ENCODE results near the gene ZBTB38. TPM values are rescaled to one million over a fixed set of nuclear protein-coding genes. Genes with fewer than 3 reads are reported as not detected.

Gene ZBTB38
- total and polyA plus RNA-seq, 2 of the 13 experiments (the other 11 are each of a cell fraction or from before 2014, with no cell fraction given), result 26.8 to 51.7 TPM

GRCh38 chr3:141368062-141368924 is at the start of gene ZBTB38 (continued):
- TF ChIP-seq LRRFIP1 (CRISPR knock-in tag; conservative IDR thresholded peaks at IDR 0.05) (no peak), POGZ (CRISPR knock-in tag; IDR thresholded peaks at IDR 0.05) (peak; percentile 94), PPARG (CRISPR knock-in tag; conservative IDR thresholded peaks at IDR 0.05) (peak; percentile 50; the same call in 1 of the 2 replicates), EED (CRISPR knock-in tag; IDR thresholded peaks at IDR 0.05) (peak; percentile 48; the same call in 1 of the 2 replicates), ZFP36L1 (CRISPR knock-in tag; IDR thresholded peaks at IDR 0.05) (no peak), RARA (CRISPR knock-in tag; IDR thresholded peaks at IDR 0.05) (peak; percentile 91), SNAPC5 (CRISPR knock-in tag; IDR thresholded peaks at IDR 0.05; ENCODE audit: borderline replicate concordance) (no peak), EZH2 (conservative IDR thresholded peaks at IDR 0.05; ENCODE audit: low read depth, low read length) (no peak), SIX4 (CRISPR knock-in tag; IDR thresholded peaks at IDR 0.05) (peak; percentile 74; the same call in 1 of the 2 replicates), ZNF709 (CRISPR knock-in tag; IDR thresholded peaks at IDR 0.05) (peak; percentile 91), IKZF4 (CRISPR knock-in tag; IDR thresholded peaks at IDR 0.05; ENCODE audit: borderline replicate concordance, low read depth, not compliant biosample characterization) (peak; percentile 34), RAD21 (CRISPR knock-in tag; IDR thresholded peaks at IDR 0.05) (peak; percentile 38; the same call in 1 of the 2 replicates), ZKSCAN5 (CRISPR knock-in tag; IDR thresholded peaks at IDR 0.05) (peak; percentile 84), PHF8 (CRISPR knock-in tag; IDR thresholded peaks at IDR 0.05) (peak; percentile 71), ZNF770 (CRISPR knock-in tag; IDR thresholded peaks at IDR 0.05) (peak; percentile 59; the same call in 1 of the 2 replicates), CBX5 (CRISPR knock-in tag; IDR thresholded peaks at IDR 0.05; ENCODE audit: borderline replicate concordance) (peak; percentile 86; the same call in 1 of the 2 replicates), EEA1 (CRISPR knock-in tag; IDR thresholded peaks at IDR 0.05; ENCODE audit: borderline replicate concordance) (no peak), ETV6 (CRISPR knock-in tag; conservative IDR thresholded peaks at IDR 0.05) (peak; percentile 50; the same call in 1 of the 2 replicates)
- TF ChIP-seq, protein P1, sequence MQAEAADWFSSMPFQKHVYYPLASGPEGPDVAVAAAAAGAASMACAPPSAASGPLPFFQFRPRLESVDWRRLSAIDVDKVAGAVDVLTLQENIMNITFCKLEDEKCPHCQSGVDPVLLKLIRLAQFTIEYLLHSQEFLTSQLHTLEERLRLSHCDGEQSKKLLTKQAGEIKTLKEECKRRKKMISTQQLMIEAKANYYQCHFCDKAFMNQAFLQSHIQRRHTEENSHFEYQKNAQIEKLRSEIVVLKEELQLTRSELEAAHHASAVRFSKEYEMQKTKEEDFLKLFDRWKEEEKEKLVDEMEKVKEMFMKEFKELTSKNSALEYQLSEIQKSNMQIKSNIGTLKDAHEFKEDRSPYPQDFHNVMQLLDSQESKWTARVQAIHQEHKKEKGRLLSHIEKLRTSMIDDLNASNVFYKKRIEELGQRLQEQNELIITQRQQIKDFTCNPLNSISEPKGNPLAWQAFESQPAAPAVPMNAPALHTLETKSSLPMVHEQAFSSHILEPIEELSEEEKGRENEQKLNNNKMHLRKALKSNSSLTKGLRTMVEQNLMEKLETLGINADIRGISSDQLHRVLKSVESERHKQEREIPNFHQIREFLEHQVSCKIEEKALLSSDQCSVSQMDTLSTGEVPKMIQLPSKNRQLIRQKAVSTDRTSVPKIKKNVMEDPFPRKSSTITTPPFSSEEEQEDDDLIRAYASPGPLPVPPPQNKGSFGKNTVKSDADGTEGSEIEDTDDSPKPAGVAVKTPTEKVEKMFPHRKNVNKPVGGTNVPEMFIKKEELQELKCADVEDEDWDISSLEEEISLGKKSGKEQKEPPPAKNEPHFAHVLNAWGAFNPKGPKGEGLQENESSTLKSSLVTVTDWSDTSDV (CRISPR knock-in tag; IDR thresholded peaks at IDR 0.05), result 0 out of 2 replicates have a peak, but pooled peaks have one; percentile 45
- TF ChIP-seq, protein P2, sequence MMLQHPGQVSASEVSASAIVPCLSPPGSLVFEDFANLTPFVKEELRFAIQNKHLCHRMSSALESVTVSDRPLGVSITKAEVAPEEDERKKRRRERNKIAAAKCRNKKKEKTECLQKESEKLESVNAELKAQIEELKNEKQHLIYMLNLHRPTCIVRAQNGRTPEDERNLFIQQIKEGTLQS (CRISPR knock-in tag; IDR thresholded peaks at IDR 0.05), result peak; percentile 95
- TF ChIP-seq, protein P3, sequence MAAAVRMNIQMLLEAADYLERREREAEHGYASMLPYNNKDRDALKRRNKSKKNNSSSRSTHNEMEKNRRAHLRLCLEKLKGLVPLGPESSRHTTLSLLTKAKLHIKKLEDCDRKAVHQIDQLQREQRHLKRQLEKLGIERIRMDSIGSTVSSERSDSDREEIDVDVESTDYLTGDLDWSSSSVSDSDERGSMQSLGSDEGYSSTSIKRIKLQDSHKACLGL (CRISPR knock-in tag; IDR thresholded peaks at IDR 0.05), result no peak; the same call in 1 of the 2 replicates

All from HepG2 (cell line).